Suprapubic skin (tissue), 4 donors: ENCODE data around the gene FLACC1.

Source experiments
- EP300 ChIP-seq: sonication (generic); formaldehyde crosslinking; IDR thresholded peaks from one replicate; pipeline ENCODE4 v1.6.1; 2017; ENCODE audit warnings: antibody characterized with exemption
- POLR2A ChIP-seq, 2 donors: fragments of 450-650 bp; IDR thresholded peaks; one replicate each; pipeline ENCODE4 v1.6.1; 2017; ENCODE audit warnings: antibody characterized with exemption in 2 of 2, mild to moderate bottlenecking in 2 of 2, moderate library complexity in 2 of 2
- POLR2AphosphoS5 ChIP-seq, 3 donors: sonication (generic); formaldehyde crosslinking; IDR thresholded peaks; one replicate each; pipeline ENCODE4 v1.6.1; 2017; ENCODE audit warnings: antibody characterized with exemption in 3 of 3
- TF ChIP-seq, protein P1 (sequence below), 2 donors: fragments of 200-600 bp in 1 of 2; fragments of 450-650 bp in 1 of 2; sonication (generic) in 1 of 2; IDR thresholded peaks; one replicate each; pipeline ENCODE4 v1.5.1; 2016 to 2019; ENCODE audit warnings: antibody characterized with exemption in 2 of 2, mild to moderate bottlenecking in 1 of 2, moderate library complexity in 1 of 2

- TF ChIP-seq, protein P1, sequence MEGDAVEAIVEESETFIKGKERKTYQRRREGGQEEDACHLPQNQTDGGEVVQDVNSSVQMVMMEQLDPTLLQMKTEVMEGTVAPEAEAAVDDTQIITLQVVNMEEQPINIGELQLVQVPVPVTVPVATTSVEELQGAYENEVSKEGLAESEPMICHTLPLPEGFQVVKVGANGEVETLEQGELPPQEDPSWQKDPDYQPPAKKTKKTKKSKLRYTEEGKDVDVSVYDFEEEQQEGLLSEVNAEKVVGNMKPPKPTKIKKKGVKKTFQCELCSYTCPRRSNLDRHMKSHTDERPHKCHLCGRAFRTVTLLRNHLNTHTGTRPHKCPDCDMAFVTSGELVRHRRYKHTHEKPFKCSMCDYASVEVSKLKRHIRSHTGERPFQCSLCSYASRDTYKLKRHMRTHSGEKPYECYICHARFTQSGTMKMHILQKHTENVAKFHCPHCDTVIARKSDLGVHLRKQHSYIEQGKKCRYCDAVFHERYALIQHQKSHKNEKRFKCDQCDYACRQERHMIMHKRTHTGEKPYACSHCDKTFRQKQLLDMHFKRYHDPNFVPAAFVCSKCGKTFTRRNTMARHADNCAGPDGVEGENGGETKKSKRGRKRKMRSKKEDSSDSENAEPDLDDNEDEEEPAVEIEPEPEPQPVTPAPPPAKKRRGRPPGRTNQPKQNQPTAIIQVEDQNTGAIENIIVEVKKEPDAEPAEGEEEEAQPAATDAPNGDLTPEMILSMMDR (IDR thresholded peaks at IDR 0.05), result no peak
- TF ChIP-seq POLR2A (IDR thresholded peaks at IDR 0.05) (no peak), POLR2AphosphoS5 (IDR thresholded peaks at IDR 0.05) (no peak), EP300 (no peak)
Measured at GRCh38 chr2:201267278-201268030, 89.7 kb downstream of the FLACC1 start.
